NCI-H345 treated with DMSO at 0.1 percent for 48 hours (cell line): ENCODE results near the gene ZNF124.
"Not testable (repeated sequence)": the region's sequence is repeated elsewhere in the genome, so short reads cannot be mapped to it uniquely, and the experiment has no call there.

Experiments used
- DNase-seq: peaks from one replicate; lab custom pipeline; 2025; ENCODE audit not compliant: unreplicated experiment; lab: John Stamatoyannopoulos, UW

The ZNF124 gene

GRCh38 chr1:247171875-247172563 lies at the start of gene ZNF124:
TSS of gene ZNF124 (minus strand) at chr1:247172020. CDS start at chr1:247171877, 143 bp downstream.
- DNase-seq = not testable (repeated sequence)

- DNase-seq = not testable (repeated sequence)
Measured at GRCh38 chr1:247220280-247220679, 48.5 kb upstream of the ZNF124 start.

- DNase-seq = no peak
Measured at GRCh38 chr1:247218121-247218651, 46.4 kb upstream of the ZNF124 start.

GRCh38 chr1:247216261-247216660 lies 44.4 kb upstream of the ZNF124 start:
- DNase-seq = no peak

- no peak for DNase-seq
Measured at GRCh38 chr1:247212627-247213617, 41.1 kb upstream of the ZNF124 start.

- no peak for DNase-seq
Measured at GRCh38 chr1:247212012-247212411, 40.2 kb upstream of the ZNF124 start.

- DNase-seq = no peak
Measured at GRCh38 chr1:247211339-247211738, 39.5 kb upstream of the ZNF124 start.

- peak; percentile 90 for DNase-seq
Measured at GRCh38 chr1:247210376-247211117, 38.7 kb upstream of the ZNF124 start.

- DNase-seq = no peak
Measured at GRCh38 chr1:247210062-247210375, 38.2 kb upstream of the ZNF124 start.

- no peak for DNase-seq
Measured at GRCh38 chr1:247209396-247209795, 37.6 kb upstream of the ZNF124 start.

GRCh38 chr1:247204177-247204647 lies 32.4 kb upstream of the ZNF124 start:
- DNase-seq = no peak

- DNase-seq = no peak
Measured at GRCh38 chr1:247198781-247199180, 27.0 kb upstream of the ZNF124 start.

GRCh38 chr1:247193958-247194357 lies 22.1 kb upstream of the ZNF124 start:
- no peak for DNase-seq

- DNase-seq = no peak
Measured at GRCh38 chr1:247189981-247190798, 18.4 kb upstream of the ZNF124 start.

GRCh38 chr1:247185667-247186066 lies 13.8 kb upstream of the ZNF124 start:
- DNase-seq = no peak

- DNase-seq = no peak
Measured at GRCh38 chr1:247184254-247184653, 12.4 kb upstream of the ZNF124 start.

GRCh38 chr1:247182994-247183393 lies 11.2 kb upstream of the ZNF124 start:
- DNase-seq = no peak

- DNase-seq = no peak
Measured at GRCh38 chr1:247180581-247180980, 8.8 kb upstream of the ZNF124 start.

- no peak for DNase-seq
Measured at GRCh38 chr1:247177755-247178154, 5.9 kb upstream of the ZNF124 start.

- DNase-seq = no peak
Measured at GRCh38 chr1:247175458-247175857, 3.6 kb upstream of the ZNF124 start.
